Esophagus muscularis mucosa (tissue), 4 donors: ENCODE results near the gene FADS1. TPM values are rescaled to one million over a fixed set of nuclear protein-coding genes. Genes with fewer than 3 reads are reported as not detected.

ENCODE experiments used
- DNase-seq: peaks from one replicate; pipeline ENCODE4 v3.0.0-alpha.2; 2017; ENCODE audit errors: extremely low spot score
- H3K27ac ChIP-seq, 4 donors: fragments of 200-600 bp; sonication (generic); replicated peaks in 1 of 4; 1 replicate in 3 of 4; 2 replicates in 1 of 4; pipeline ENCODE4 v1.5.1; 2016 to 2019; ENCODE audit warnings: mild to moderate bottlenecking in 1 of 4
- H3K27me3 ChIP-seq, 4 donors: fragments of 200-600 bp; sonication (generic); one replicate each; pipeline versions ENCODE4 v1.5.1 to v1.6.0; 2016 to 2019
- H3K36me3 ChIP-seq, 4 donors: fragments of 200-600 bp; sonication (generic); one replicate each; pipeline ENCODE4 v1.5.1; 2016 to 2019
- H3K4me1 ChIP-seq, 4 donors: fragments of 200-600 bp; sonication (generic); one replicate each; pipeline ENCODE4 v1.5.1; 2016 to 2019
- H3K4me3 ChIP-seq, 4 donors: fragments of 200-600 bp; sonication (generic); 1 replicate in 2 of 4; 2 replicates in 2 of 4; pipeline ENCODE4 v1.5.1; 2016 to 2019; ENCODE audit warnings: mild to moderate bottlenecking in 4 of 4, moderate library complexity in 1 of 4
- H3K9me3 ChIP-seq, 4 donors: fragments of 200-600 bp; sonication (generic); 1 replicate in 3 of 4; 2 replicates in 1 of 4; pipeline ENCODE4 v1.5.1; 2016 to 2019
- CTCF ChIP-seq, 3 experiments: fragments of 200-600 bp in 2 of 3; fragments of 450-650 bp in 1 of 3; sonication (generic) in 2 of 3; IDR thresholded peaks; one replicate each; pipeline ENCODE4 v1.5.1; 2017 to 2019; ENCODE audit warnings: antibody characterized with exemption in 3 of 3, mild to moderate bottlenecking in 2 of 3, moderate library complexity in 1 of 3
- EP300 ChIP-seq: sonication (generic); formaldehyde crosslinking; IDR thresholded peaks from one replicate; pipeline ENCODE4 v1.6.1; 2017; ENCODE audit warnings: antibody characterized with exemption
- POLR2A ChIP-seq: fragments of 450-650 bp; IDR thresholded peaks from one replicate; pipeline ENCODE4 v1.6.1; 2017; ENCODE audit warnings: antibody characterized with exemption, moderate library complexity, mild to moderate bottlenecking, low read depth
- POLR2AphosphoS5 ChIP-seq, 2 donors: sonication (generic); formaldehyde crosslinking; IDR thresholded peaks; one replicate each; pipeline ENCODE4 v1.6.1; 2017; ENCODE audit warnings: antibody characterized with exemption in 2 of 2
- WGBS: methylation state at CpG from one replicate; pipeline ENCODE4 v1.1.5; 2018; 5-methylcytosine and 5-hydroxymethylcytosine counted together
- intact Hi-C: fragments of 100-400 bp; cut with DNase I; formaldehyde crosslinking; loops from one replicate; pipeline ENCODE4 v1.15.1; 2023
- total RNA-seq, 4 donors: library from RNA; depleted of rRNA; stranded (reverse); fragments of >200 nt; gene quantifications; one replicate each; pipeline versions ENCODE4 v1.1.0 to v1.2.1, GENCODE V29; 2016

Gene FADS1
- total RNA-seq, 4 donors from 2014 or later: 20.2 to 26.0 (median 23.8) TPM

GRCh38 chr11:61769946-61770683 lies 46.7 kb downstream of the FADS1 start:
- no peaks in the 10 kb centered on the region for H3K36me3 ChIP-seq
- H3K27me3 ChIP-seq: no peaks in the 10 kb centered on the region
- H3K4me3 ChIP-seq: no peak overlapping the region
- TF ChIP-seq POLR2AphosphoS5 (IDR thresholded peaks at IDR 0.05) (no peak), EP300 (no peak), CTCF (IDR thresholded peaks at IDR 0.05) (no peak), POLR2A (no peak)
- WGBS: 83% methylated on average over 20 of the region's 20 CpGs
- intact Hi-C loops: no loop called here
- no peak overlapping the region for H3K27ac ChIP-seq
- peaks cover 0 to 7% (median 3%) of the 10 kb centered on the region in 4 donors for H3K4me1 ChIP-seq
- H3K9me3 ChIP-seq: no peaks in the 10 kb centered on the region
- no peak for DNase-seq

- intact Hi-C loops: no loop called here
- Histone ChIP-seq H3K27me3 (peaks cover 0 to 7% (median 0%) of the 10 kb centered on the region in 4 donors), H3K4me1 (peaks cover 0 to 7% (median 3%) of the 10 kb centered on the region in 4 donors), H3K27ac (no peak overlapping the region), H3K4me3 (no peak overlapping the region), H3K36me3 (no peaks in the 10 kb centered on the region), H3K9me3 (no peaks in the 10 kb centered on the region)
- no peak for TF ChIP-seq EP300
- TF ChIP-seq CTCF (IDR thresholded peaks at IDR 0.05): no peak
- no peak for TF ChIP-seq POLR2A
- TF ChIP-seq POLR2AphosphoS5 (IDR thresholded peaks at IDR 0.05): no peak
- 28% methylated on average over 8 of the region's 33 CpGs for WGBS
- DNase-seq: no peak
Observed at GRCh38 chr11:61769169-61769920, 47.5 kb downstream of the FADS1 start.

GRCh38 chr11:61768376-61769076 lies 48.3 kb downstream of the FADS1 start:
- intact Hi-C loops: no loop called here
- DNase-seq: no peak
- Histone ChIP-seq H3K4me3 (no peak overlapping the region), H3K9me3 (no peaks in the 10 kb centered on the region), H3K27me3 (peaks cover 0 to 16% (median 0%) of the 10 kb centered on the region in 4 donors), H3K27ac (no peak overlapping the region), H3K4me1 (peaks cover 0 to 7% (median 3%) of the 10 kb centered on the region in 4 donors), H3K36me3 (no peaks in the 10 kb centered on the region)
- no peak for TF ChIP-seq CTCF (IDR thresholded peaks at IDR 0.05)
- no peak for TF ChIP-seq POLR2AphosphoS5 (IDR thresholded peaks at IDR 0.05)
- no peak for TF ChIP-seq EP300
- no peak for TF ChIP-seq POLR2A
- 68% methylated on average over 9 of the region's 11 CpGs for WGBS

GRCh38 chr11:61766353-61766841 lies 50.4 kb downstream of the FADS1 start:
- H3K4me1 ChIP-seq: peaks cover 0 to 7% (median 3%) of the 10 kb centered on the region in 4 donors
- no peak for TF ChIP-seq EP300
- TF ChIP-seq CTCF (IDR thresholded peaks at IDR 0.05): no peak
- no peak for TF ChIP-seq POLR2AphosphoS5 (IDR thresholded peaks at IDR 0.05)
- no peak for TF ChIP-seq POLR2A
- H3K9me3 ChIP-seq: no peaks in the 10 kb centered on the region
- no peaks in the 10 kb centered on the region for H3K36me3 ChIP-seq
- WGBS: 61% methylated on average over 10 of the region's 13 CpGs
- peaks cover 0 to 37% (median 5%) of the 10 kb centered on the region in 4 donors for H3K27me3 ChIP-seq
- no peak for DNase-seq
- H3K27ac ChIP-seq: no peak overlapping the region
- intact Hi-C loops: no loop called here
- no peak overlapping the region for H3K4me3 ChIP-seq
